ENCODE measurements around the gene KLRF2.

KLRF2 gene

DNA sequence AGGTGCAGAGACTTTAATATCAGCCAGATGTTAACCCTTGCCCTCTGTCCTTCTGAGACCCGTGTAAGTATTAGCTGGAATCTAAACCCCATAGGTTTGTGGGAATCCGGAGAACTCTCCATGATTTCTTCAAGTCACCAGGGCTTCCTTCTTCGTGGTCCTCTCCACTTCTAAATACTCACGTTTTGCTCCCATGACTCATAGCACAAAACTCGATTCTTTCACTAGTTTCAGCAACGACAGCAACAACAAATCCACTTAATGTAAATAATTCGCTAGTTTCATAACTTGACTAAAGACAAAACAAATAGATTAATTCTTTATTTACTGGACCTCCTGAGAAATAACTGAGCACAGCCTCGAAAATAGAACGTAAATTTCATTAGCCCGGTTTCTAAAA lies 55.3 kb downstream of the KLRF2 start:
- DNase-seq: peak in 2 of 4 experiments; percentile 28

DNA sequence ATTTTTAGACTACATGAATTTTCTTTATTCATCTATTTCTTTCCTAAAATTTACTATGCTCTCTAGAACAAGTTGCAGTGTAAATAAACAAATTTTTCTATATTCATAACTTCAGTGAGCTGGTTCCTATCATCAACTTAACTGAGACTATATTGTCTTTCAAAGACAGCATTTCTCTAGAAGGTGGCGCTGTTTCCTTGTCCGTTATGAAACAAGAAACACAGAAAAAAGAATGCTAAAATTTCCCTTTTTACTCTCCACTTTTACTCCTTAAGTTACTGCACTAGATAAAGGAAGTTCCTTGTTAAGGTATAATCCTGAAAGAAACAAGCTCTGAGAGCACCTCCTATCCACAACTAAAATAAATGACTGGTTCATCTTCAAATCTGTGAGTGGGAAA lies 59.1 kb downstream of the KLRF2 start:
- peak; percentile 35 to 80 (median 56) for DNase-seq

DNA sequence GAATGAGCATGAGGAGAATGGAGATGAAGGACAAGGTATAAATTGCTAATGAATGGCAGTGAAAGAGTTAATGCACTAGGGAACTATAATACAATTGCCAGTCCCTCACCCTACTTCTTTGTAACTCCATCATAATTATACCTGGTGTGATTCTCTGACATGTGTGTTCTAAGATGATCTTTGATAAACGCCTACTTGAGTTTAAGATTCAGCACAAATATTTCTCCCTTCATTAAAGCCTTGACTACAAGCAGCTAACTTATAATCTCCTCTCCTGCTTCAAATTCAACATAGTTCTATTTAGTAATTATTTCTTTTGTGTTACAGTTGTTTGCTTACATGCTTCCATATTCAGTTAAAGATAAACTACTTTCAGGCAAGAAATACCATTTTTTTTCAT lies 60.5 kb downstream of the KLRF2 start:
- DNase-seq: no peak

DNA sequence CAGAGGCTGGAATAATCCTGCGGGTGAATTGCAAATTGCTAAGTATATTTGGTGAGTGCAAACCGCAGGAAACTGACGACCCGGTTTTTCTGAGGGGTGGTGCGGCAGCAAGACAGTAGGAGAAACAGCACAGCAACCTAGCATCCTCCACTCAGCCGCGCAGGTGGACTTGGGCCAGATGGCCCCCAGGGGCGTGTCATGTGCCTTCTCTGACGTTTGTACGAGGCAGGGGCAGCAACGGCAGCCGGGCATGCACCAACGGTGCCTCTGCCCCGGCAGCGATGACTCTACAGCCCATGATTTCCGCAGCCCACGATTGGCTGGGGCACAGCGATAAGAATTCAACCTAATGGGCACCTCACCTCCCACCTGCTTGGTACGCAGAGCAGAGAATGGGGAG lies 62.0 kb downstream of the KLRF2 start:
- peak in 3 of 4 experiments; percentile 60 to 80 (median 67) for DNase-seq

DNA sequence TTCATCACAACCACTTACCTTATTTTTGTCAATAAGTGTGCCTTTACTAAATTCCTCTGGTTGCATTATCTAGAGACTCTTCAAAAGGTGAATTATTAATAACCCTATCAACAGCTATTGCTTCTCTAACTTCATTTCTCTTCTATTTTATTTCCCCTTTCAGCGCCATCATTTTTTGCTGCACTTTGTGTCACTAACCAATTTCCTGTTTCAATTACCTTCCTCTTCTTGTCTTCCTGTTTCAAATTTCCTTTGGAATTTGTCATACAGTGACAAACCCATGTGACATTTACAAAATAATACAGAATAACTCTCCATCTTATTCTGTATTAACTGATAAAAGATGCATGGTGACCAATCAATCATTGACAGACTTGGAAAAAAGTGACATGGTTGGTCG lies 63.1 kb downstream of the KLRF2 start:
- peak in 3 of 4 experiments; percentile 11 to 71 (median 70) for DNase-seq

Data from suppressor macrophage (primary cell).